B cell (primary cell): ENCODE results near the gene SEPTIN3. TPM values are rescaled to one million over a fixed set of nuclear protein-coding genes. Genes with fewer than 3 reads are reported as not detected.

ENCODE experiments used
- ATAC-seq: fragments of 200-7000 bp; cut with Tn5 transposase; one replicate; pipeline ENCODE4 v1.10.0; 2021; ENCODE audit warnings: low read depth, mild to moderate bottlenecking, moderate number of reproducible peaks, moderate library complexity
- CTCF ChIA-PET: fragments of 350-600 bp; sonication (Branson Sonifier 250); formaldehyde crosslinking; loops from one replicate; lab custom pipeline; 2021; ENCODE audit warnings: antibody characterized with exemption, inconsistent platforms; lab: Charles Lee
- POLR2A ChIA-PET: fragments of 350-600 bp; sonication (Branson Sonifier 250); formaldehyde crosslinking; loops from one replicate; lab custom pipeline; 2021; ENCODE audit warnings: antibody characterized with exemption; lab: Charles Lee
- DNase-seq: peaks from one replicate; pipeline ENCODE4 v3.0.0; 2013
- H2AFZ ChIP-seq: 2 replicates; pipeline ENCODE4 v1.6.1; 2012; ENCODE audit warnings: mild to moderate bottlenecking, low read depth, low read length; ENCODE audit not compliant: insufficient read depth, poor library complexity, severe bottlenecking
- H3K27ac ChIP-seq, 2 donors: 1 replicate in 1 of 2; 2 replicates in 1 of 2; pipeline ENCODE4 v1.5.1; 2012 to 2013; ENCODE audit warnings: low read length in 2 of 2, mild to moderate bottlenecking in 2 of 2, moderate library complexity in 1 of 2
- H3K27me3 ChIP-seq, 4 experiments: fragments of 200-600 bp in 1 of 4; sonication (generic) in 1 of 4; replicated peaks in 1 of 4; 1 replicate in 2 of 4; 2 replicates in 2 of 4; pipeline versions ENCODE4 v1.6.1 to v1.7.0; 2013 to 2016; ENCODE audit warnings: low read length in 3 of 4, mild to moderate bottlenecking in 2 of 4, mixed read lengths in 1 of 4, moderate library complexity in 1 of 4; ENCODE audit not compliant: insufficient read depth in 4 of 4, control insufficient read depth in 3 of 4; ENCODE audit errors: control extremely low read depth in 1 of 4
- H3K36me3 ChIP-seq, 2 experiments: replicated peaks in 1 of 2; 1 replicate in 1 of 2; 2 replicates in 1 of 2; pipeline versions ENCODE4 v1.6.1 to v1.7.1; 2013; ENCODE audit warnings: low read length in 1 of 2; ENCODE audit not compliant: insufficient read depth in 2 of 2, control insufficient read depth in 1 of 2; ENCODE audit errors: control extremely low read depth in 1 of 2, extremely low read depth in 1 of 2
- H3K4me1 ChIP-seq, 2 donors: fragments of 200-600 bp in 1 of 2; sonication (generic) in 1 of 2; 1 replicate in 1 of 2; 2 replicates in 1 of 2; pipeline versions ENCODE4 v1.5.1 to v1.6.1; 2013 to 2017; ENCODE audit warnings: low read length in 2 of 2; ENCODE audit not compliant: control insufficient read depth in 2 of 2, insufficient read depth in 2 of 2
- H3K4me2 ChIP-seq: replicated peaks from 2 replicates; pipeline ENCODE3; 2012; ENCODE audit warnings: mild to moderate bottlenecking, low read depth, low read length; ENCODE audit not compliant: poor library complexity, severe bottlenecking
- H3K4me3 ChIP-seq, 5 experiments: fragments of 200-600 bp in 1 of 5; sonication (generic) in 1 of 5; 1 replicate in 3 of 5; 2 replicates in 2 of 5; pipeline versions ENCODE4 v1.5.1 to v1.7.0; 2011 to 2016; ENCODE audit warnings: low read length in 4 of 5, mild to moderate bottlenecking in 4 of 5, low read depth in 2 of 5, control low read depth in 1 of 5, moderate library complexity in 1 of 5; ENCODE audit not compliant: insufficient read depth in 1 of 5; ENCODE audit errors: control extremely low read depth in 1 of 5, extremely low read depth in 1 of 5
- H3K79me2 ChIP-seq: fragments of 200-600 bp; sonication (generic); one replicate; pipeline ENCODE4 v1.6.0; 2016; ENCODE audit warnings: low read length; ENCODE audit not compliant: control insufficient read depth, insufficient read depth
- H3K9ac ChIP-seq: fragments of 200-600 bp; sonication (generic); 2 replicates; pipeline ENCODE4 v1.6.1; 2017; ENCODE audit warnings: mild to moderate bottlenecking, low read length, moderate library complexity
- H3K9me3 ChIP-seq, 3 donors: one replicate each; pipeline versions ENCODE4 v1.6.1 to v1.7.1; 2013; ENCODE audit warnings: low read length in 2 of 3; ENCODE audit not compliant: control insufficient read depth in 2 of 3, insufficient read depth in 1 of 3; ENCODE audit errors: control extremely low read depth in 1 of 3
- H4K20me1 ChIP-seq: 2 replicates; pipeline ENCODE4 v1.6.0; 2012; ENCODE audit warnings: mild to moderate bottlenecking, low read length; ENCODE audit not compliant: insufficient read depth, control insufficient read depth, poor library complexity, severe bottlenecking
- H3K27ac Mint-ChIP-seq: one replicate; pipeline ENCODE4 v1.8.0; 2021; ENCODE audit warnings: mixed read lengths
- H3K27me3 Mint-ChIP-seq: one replicate; pipeline ENCODE4 v1.8.0; 2021; ENCODE audit warnings: mixed read lengths
- H3K4me1 Mint-ChIP-seq: one replicate; pipeline ENCODE4 v1.8.0; 2021; ENCODE audit warnings: mixed read lengths
- H3K4me3 Mint-ChIP-seq: one replicate; pipeline ENCODE4 v1.8.0; 2021; ENCODE audit warnings: mixed read lengths
- H3K9me3 Mint-ChIP-seq: one replicate; pipeline ENCODE4 v1.8.0; 2022; ENCODE audit warnings: mixed read lengths; ENCODE audit not compliant: insufficient read depth
- CTCF ChIP-seq: fragments of 200-600 bp; IDR thresholded peaks from one replicate; pipeline ENCODE4 v1.8.0; 2022; ENCODE audit warnings: antibody characterized with exemption, mild to moderate bottlenecking
- EZH2 ChIP-seq: IDR thresholded peaks from 2 replicates; pipeline ENCODE4 v1.6.1; 2012; ENCODE audit warnings: borderline replicate concordance, low read depth, mild to moderate bottlenecking, moderate library complexity, low read length; ENCODE audit not compliant: insufficient read depth, poor library complexity, severe bottlenecking
- WGBS: methylation state at CpG from one replicate; pipeline ENCODE4 v1.1.5; 2013; ENCODE audit warnings: missing lambda C conversion rate; ENCODE audit not compliant: insufficient coverage; 5-methylcytosine and 5-hydroxymethylcytosine counted together
- intact Hi-C: fragments of 100-400 bp; cut with micrococcal nuclease; formaldehyde crosslinking; loops from one replicate; pipeline ENCODE4 v1.10.0; 2022
- polyA plus RNA-seq: library from polyadenylated mRNA; depleted of rRNA; stranded (reverse); fragments of >200 nt; gene quantifications from 2 replicates; pipeline ENCODE4 v1.2.3, GENCODE V29; 2012
- total RNA-seq, 2 donors: library from RNA; stranded (reverse); fragments of 120-200 nt in 1 of 2; gene quantifications; 1 replicate in 1 of 2; 2 replicates in 1 of 2; pipeline versions ENCODE4 v1.2.3 to v1.2.4, GENCODE V29; 2013 to 2022

The SEPTIN3 gene
- total and polyA plus RNA-seq, 2 donors (not counting 1 experiment from before 2014, with no cell fraction given), result 0.06 to 0.39 TPM

DNA sequence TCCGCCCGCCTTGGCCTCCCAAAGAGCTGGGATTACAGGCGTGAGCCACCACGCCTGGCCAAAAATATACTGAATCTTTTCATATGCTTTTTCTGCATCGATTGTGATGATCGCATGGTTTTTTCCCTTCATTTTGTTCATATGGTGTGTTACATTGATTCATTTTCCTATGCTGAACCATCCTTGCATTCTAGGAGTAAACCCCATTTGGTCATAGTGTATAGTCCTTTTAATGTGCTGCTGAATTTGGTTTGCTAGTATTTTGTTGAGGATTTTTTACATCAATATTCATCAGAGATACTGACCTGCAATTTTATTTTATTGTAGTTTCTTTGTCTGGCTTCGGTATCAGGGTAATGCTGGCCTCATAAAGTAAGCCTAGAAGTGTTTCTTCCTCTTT lies 41.5 kb downstream of the SEPTIN3 start:
- ChIA-PET POLR2A (interaction anchor here (1.5 kb wide), 1 partner anchor 12 kb away, joined by 3 read pairs; the partner anchor contains the start of gene WBP2NL), CTCF (interaction anchor here (0.7 kb wide), 1 partner anchor 344 kb away, joined by 3 read pairs; no protein-coding TSS in a partner anchor)
- H3K27ac ChIP-seq, result no peak overlapping the region
- WGBS, result 100% methylated on average over 2 of the region's 7 CpGs
- intact Hi-C loops, result no loop called here
- no peak overlapping the region for H3K4me2 ChIP-seq
- ATAC-seq (no peak), DNase-seq (no peak)
- no peaks in the 10 kb centered on the region for H4K20me1 ChIP-seq
- H3K36me3 ChIP-seq, result no peaks in the 10 kb centered on the region
- peaks cover 4 to 32% (median 27%) of the 10 kb centered on the region in 3 donors for H3K9me3 ChIP-seq
- no peak overlapping the region for H3K4me3 Mint-ChIP-seq
- no peaks in the 10 kb centered on the region for H3K79me2 ChIP-seq
- H3K9ac ChIP-seq, result no peak overlapping the region
- TF ChIP-seq EZH2 (no peak), CTCF (no peak)
- peaks cover 3% of the 10 kb centered on the region for H3K27me3 Mint-ChIP-seq
- H3K27me3 ChIP-seq, result no peaks in the 10 kb centered on the region
- peaks cover 8% of the 10 kb centered on the region for H3K9me3 Mint-ChIP-seq
- H2AFZ ChIP-seq, result no peak overlapping the region
- H3K4me1 Mint-ChIP-seq, result peaks cover 2% of the 10 kb centered on the region
- no peak overlapping the region for H3K4me3 ChIP-seq
- no peak overlapping the region for H3K27ac Mint-ChIP-seq
- no peaks in the 10 kb centered on the region for H3K4me1 ChIP-seq

- Histone ChIP-seq H4K20me1 (no peaks in the 10 kb centered on the region), H3K27ac (no peak overlapping the region), H3K36me3 (no peaks in the 10 kb centered on the region), H3K4me2 (no peak overlapping the region), H3K9ac (no peak overlapping the region), H2AFZ (no peak overlapping the region), H3K79me2 (no peaks in the 10 kb centered on the region), H3K27me3 (peaks cover 0 to 4% (median 0%) of the 10 kb centered on the region in 4 experiments), H3K4me1 (no peaks in the 10 kb centered on the region), H3K9me3 (peaks cover 4 to 25% (median 24%) of the 10 kb centered on the region in 3 donors), H3K4me3 (no peak overlapping the region)
- POLR2A ChIA-PET, result no interaction called here
- H3K4me3 Mint-ChIP-seq, result no peak overlapping the region
- H3K27ac Mint-ChIP-seq, result no peak overlapping the region
- CTCF ChIA-PET, result no interaction called here
- peaks cover 2% of the 10 kb centered on the region for H3K4me1 Mint-ChIP-seq
- H3K27me3 Mint-ChIP-seq, result peaks cover 3% of the 10 kb centered on the region
- intact Hi-C loops, result no loop called here
- DNase-seq (no peak), ATAC-seq (no peak)
- peaks cover 5% of the 10 kb centered on the region for H3K9me3 Mint-ChIP-seq
- TF ChIP-seq EZH2 (no peak), CTCF (no peak)
- 72% methylated on average over 3 of the region's 4 CpGs for WGBS
Measured at GRCh38 chr22:42013385-42013784, 44.1 kb downstream of the SEPTIN3 start.
